GM12878 (cell line): ENCODE results near the gene GRIK1. TPM values are rescaled to one million over a fixed set of nuclear protein-coding genes. Genes with fewer than 3 reads are reported as not detected.

Experiments used
- ATAC-seq: fragments of 200-7000 bp; cut with Tn5 transposase; 3 replicates; pipeline ENCODE4 v1.9.1; 2020; ENCODE audit warnings: mild to moderate bottlenecking, moderate library complexity
- BruUV-seq: library from RNA; stranded (reverse); fragments of 400-500 nt; replicated peaks from 2 replicates; lab custom pipeline; 2021; lab: Mats Ljungman, UMichigan
- CTCF ChIA-PET: fragments of 300-600 bp; sonication (Branson Sonifier 250); formaldehyde crosslinking; extraction: SDS; loops from one replicate; lab custom pipeline; 2021; ENCODE audit warnings: inconsistent platforms; lab: Yijun Ruan, JAX
- POLR2A ChIA-PET: fragments of 350-600 bp; formaldehyde crosslinking; extraction: SDS; loops from one replicate; lab custom pipeline; 2021; ENCODE audit warnings: inconsistent platforms; lab: Charles Lee
- RAD21 ChIA-PET: fragments of 300-600 bp; sonication (Branson Sonifier 250); formaldehyde crosslinking; loops from one replicate; lab custom pipeline; 2023; ENCODE audit warnings: antibody characterized with exemption; ENCODE audit not compliant: unreplicated experiment; lab: Charles Lee
- SMC1A ChIA-PET: fragments of 300-600 bp; sonication (Branson Sonifier 250); formaldehyde crosslinking; loops from one replicate; lab custom pipeline; 2023; ENCODE audit not compliant: unreplicated experiment, uncharacterized antibody; lab: Charles Lee
- DNase-seq: peaks from one replicate; pipeline ENCODE4 v3.0.0-alpha.2; 2011; ENCODE audit warnings: low read depth, low spot score
- FAIRE-seq: peaks from 3 replicates; lab custom pipeline; 2011; peaks lifted over from hg19 to GRCh38; lab: Jason Lieb, UNC
- H2AFZ ChIP-seq: 2 replicates; pipeline ENCODE4 v1.6.0; 2011; ENCODE audit warnings: low read depth, low read length, control low read depth; ENCODE audit not compliant: control insufficient read depth
- H3K27ac ChIP-seq: 2 replicates; pipeline ENCODE4 v1.5.1; 2011; ENCODE audit warnings: control low read depth; ENCODE audit not compliant: control insufficient read depth, insufficient read depth
- H3K27me3 ChIP-seq, 2 experiments: replicated peaks in 1 of 2; 2 replicates each; pipeline versions ENCODE4 v1.6.0 to v1.6.1; 2011; ENCODE audit warnings: low read length in 1 of 2; ENCODE audit not compliant: control insufficient read depth in 2 of 2, insufficient read depth in 2 of 2
- H3K36me3 ChIP-seq, 2 experiments: 2 replicates each; pipeline ENCODE4 v1.5.1; 2011; ENCODE audit warnings: low read length in 1 of 2; ENCODE audit not compliant: control insufficient read depth in 2 of 2, insufficient read depth in 2 of 2
- H3K4me1 ChIP-seq: 2 replicates; pipeline ENCODE4 v1.6.1; 2011; ENCODE audit warnings: mild to moderate bottlenecking, low read length, moderate library complexity, mixed read lengths; ENCODE audit not compliant: control insufficient read depth, insufficient read depth
- H3K4me2 ChIP-seq: 2 replicates; pipeline ENCODE4 v1.6.0; 2011; ENCODE audit warnings: control low read depth; ENCODE audit not compliant: control insufficient read depth, insufficient read depth
- H3K4me3 ChIP-seq: fragments of 200-600 bp; sonication (generic); 2 replicates; pipeline ENCODE4 v1.5.1; 2016
- H3K79me2 ChIP-seq: 2 replicates; pipeline ENCODE4 v1.6.0; 2011; ENCODE audit warnings: low read length; ENCODE audit not compliant: control insufficient read depth, insufficient read depth
- H3K9ac ChIP-seq: 2 replicates; pipeline ENCODE4 v1.8.0; 2011; ENCODE audit warnings: low read length, control low read depth, mixed read lengths; ENCODE audit not compliant: control insufficient read depth, insufficient read depth
- H3K9me3 ChIP-seq: replicated peaks from 3 replicates; pipeline ENCODE4 v1.5.1; 2011; ENCODE audit warnings: mild to moderate bottlenecking, low read length; ENCODE audit not compliant: control insufficient read depth, insufficient read depth
- H4K20me1 ChIP-seq: 2 replicates; pipeline ENCODE4 v1.6.0; 2011; ENCODE audit not compliant: control insufficient read depth, insufficient read depth
- ATF7 ChIP-seq: fragments of 450-650 bp; IDR thresholded peaks from 2 replicates; pipeline ENCODE4 v1.6.1; 2016; ENCODE audit warnings: low read depth, mild to moderate bottlenecking
- BACH1 ChIP-seq: fragments of 450-650 bp; IDR thresholded peaks from 2 replicates; pipeline ENCODE4 v1.6.1; 2017; ENCODE audit warnings: mild to moderate bottlenecking, borderline replicate concordance
- EED ChIP-seq: sonication (generic); IDR thresholded peaks from 2 replicates; pipeline ENCODE4 v1.6.1; 2016; ENCODE audit warnings: antibody characterized with exemption, low read depth
- GATAD2B ChIP-seq: fragments of 450-650 bp; conservative IDR thresholded peaks from 2 replicates; pipeline ENCODE4 v1.6.1; 2017; ENCODE audit warnings: low read depth, mild to moderate bottlenecking, moderate library complexity
- KAT2A ChIP-seq: conservative IDR thresholded peaks from 2 replicates; pipeline ENCODE4 v1.6.1; 2011; ENCODE audit warnings: low read depth, low read length; ENCODE audit not compliant: control insufficient read depth
- NFYB ChIP-seq: IDR thresholded peaks from 2 replicates; pipeline ENCODE4 v1.6.1; 2011; ENCODE audit warnings: low read depth, mild to moderate bottlenecking, low read length, improper control_type of control experiment, moderate library complexity; ENCODE audit not compliant: insufficient read depth
- NR2F1 ChIP-seq: fragments of 450-650 bp; conservative IDR thresholded peaks from 2 replicates; pipeline ENCODE4 v1.6.1; 2017; ENCODE audit warnings: mild to moderate bottlenecking
- PAX8 ChIP-seq: fragments of 450-650 bp; IDR thresholded peaks from 2 replicates; pipeline ENCODE4 v1.6.1; 2017; ENCODE audit warnings: mild to moderate bottlenecking, moderate library complexity
- RELA ChIP-seq: fragments of 450-650 bp; IDR thresholded peaks from 2 replicates; pipeline ENCODE4 v1.8.0; 2014; ENCODE audit warnings: borderline replicate concordance; ENCODE audit not compliant: partially characterized antibody
- SMC3 ChIP-seq: IDR thresholded peaks from 2 replicates; pipeline ENCODE4 v1.6.1; 2011; ENCODE audit warnings: low read length, improper control_type of control experiment, borderline replicate concordance
- TAF1 ChIP-seq: IDR thresholded peaks from 2 replicates; pipeline ENCODE4 v1.6.1; 2011; ENCODE audit warnings: mild to moderate bottlenecking, low read depth, low read length, borderline replicate concordance
- YY1 ChIP-seq: IDR thresholded peaks from 2 replicates; pipeline ENCODE4 v1.6.1; 2011; ENCODE audit warnings: low read depth, mild to moderate bottlenecking, low read length
- ZNF207 ChIP-seq: fragments of 450-650 bp; IDR thresholded peaks from 2 replicates; pipeline ENCODE4 v1.6.1; 2014; ENCODE audit warnings: antibody characterized with exemption, mild to moderate bottlenecking, borderline replicate concordance
- WGBS: methylation state at CpG from one replicate; pipeline ENCODE4 v1.1.6; 2016; ENCODE audit warnings: low lambda C conversion rate; ENCODE audit not compliant: insufficient replicate concordance, insufficient coverage; ENCODE audit errors: missing lambda C conversion rate; 5-methylcytosine and 5-hydroxymethylcytosine counted together
- in situ Hi-C: fragments of 300-500 bp; cut with MboI; formaldehyde crosslinking; loops from 9 replicates; pipeline ENCODE4 v1.14.3; 2018; ENCODE audit warnings: mixed read lengths
- intact Hi-C: fragments of 100-400 bp; cut with micrococcal nuclease; formaldehyde crosslinking; loops from one replicate; pipeline ENCODE4 v1.14.2; 2022; ENCODE audit not compliant: unreplicated experiment
- polyA plus RNA-seq, 11 experiments: library from polyadenylated mRNA; depleted of rRNA in 4 of 11; unstranded in 6 of 11; stranded (reverse) in 5 of 11; fragments of >200 nt; fragmentation: Nextera tagmentation in 4 of 11; fragmentation: Illumina TruSeq in 1 of 11; extraction: Ambion mirVana in 4 of 11; extraction: Trizol in 1 of 11; gene quantifications; 1 replicate in 1 of 11; 2 replicates in 10 of 11; pipeline versions ENCODE4 v1.2.1 to v1.2.3, GENCODE V29; 2011 to 2016; ENCODE audit warnings: inconsistent platforms in 2 of 11, missing spikeins in 2 of 11, low read depth in 1 of 11
- total RNA-seq, 4 experiments: library from RNA; depleted of rRNA in 3 of 4; stranded (reverse); fragments of >200 nt in 3 of 4; fragmentation: Illumina TruSeq in 1 of 4; extraction: Trizol in 1 of 4; gene quantifications; 2 replicates each; pipeline versions ENCODE4 v1.2.1 to v1.2.3, GENCODE V29; 2013 to 2021

The GRIK1 gene
- total and polyA plus RNA-seq, 10 of the 15 experiments (the other 5 are each of a cell fraction or from before 2014, with no cell fraction given), result 0.05 to 0.13 (median 0.09) TPM; not detected in 7

- no peaks in the 10 kb centered on the region for H3K4me1 ChIP-seq
- ChIA-PET RAD21 (no interaction called here), POLR2A (no interaction called here), CTCF (no interaction called here), SMC1A (interaction anchor here (1.0 kb wide), 1 partner anchor 13 kb away, joined by 3 read pairs; no protein-coding TSS in a partner anchor)
- no peak overlapping the region for H3K4me2 ChIP-seq
- H4K20me1 ChIP-seq, result no peaks in the 10 kb centered on the region
- H3K27ac ChIP-seq, result no peak overlapping the region
- intact Hi-C loops, result no loop called here
- no peaks in the 10 kb centered on the region for H3K36me3 ChIP-seq
- in situ Hi-C loops, result no loop called here
- no peak overlapping the region for H3K9ac ChIP-seq
- no peaks in the 10 kb centered on the region for H3K27me3 ChIP-seq
- no peak for FAIRE-seq
- H3K9me3 ChIP-seq, result no peaks in the 10 kb centered on the region
- H3K79me2 ChIP-seq, result no peaks in the 10 kb centered on the region
- TF ChIP-seq EED (no peak), NFYB (no peak), RELA (no peak), ZNF207 (no peak), TAF1 (no peak), GATAD2B (no peak), SMC3 (no peak), YY1 (no peak), NR2F1 (no peak)
- TF ChIP-seq, all 136 proteins: peak for 0
- no peak overlapping the region for H3K4me3 ChIP-seq
- no TSS peak for BruUV-seq
- ATAC-seq (no peak), DNase-seq (no peak)
- no peak overlapping the region for H2AFZ ChIP-seq
- 39% methylated on average over 3 of the region's 3 CpGs for WGBS
Measured at GRCh38 chr21:29797155-29797554, 142.6 kb downstream of the GRIK1 start.

GRCh38 chr21:29793712-29794111, 146.1 kb downstream of the GRIK1 start:
- BruUV-seq, result no TSS peak
- Histone ChIP-seq H3K27me3 (no peaks in the 10 kb centered on the region), H3K4me3 (no peak overlapping the region), H3K4me1 (no peaks in the 10 kb centered on the region), H3K4me2 (no peak overlapping the region), H3K79me2 (no peaks in the 10 kb centered on the region), H3K27ac (no peak overlapping the region), H2AFZ (no peak overlapping the region), H3K9ac (no peak overlapping the region), H4K20me1 (no peaks in the 10 kb centered on the region), H3K36me3 (no peaks in the 10 kb centered on the region), H3K9me3 (no peaks in the 10 kb centered on the region)
- intact Hi-C loops (no loop called here), in situ Hi-C loops (no loop called here)
- DNase-seq (no peak), ATAC-seq (no peak), FAIRE-seq (no peak)
- ChIA-PET CTCF (interaction anchor here (1.5 kb wide), 1 partner anchor 55 kb away, joined by 3 read pairs; no protein-coding TSS in a partner anchor), RAD21 (no interaction called here), SMC1A (interaction anchor here (0.7 kb wide), 1 partner anchor 10 kb away, joined by 3 read pairs; no protein-coding TSS in a partner anchor), POLR2A (no interaction called here)
- WGBS, result 9% methylated on average over 4 of the region's 4 CpGs
- TF ChIP-seq PAX8, result no peak
- TF ChIP-seq KAT2A, result no peak
- no peak for TF ChIP-seq ATF7
- TF ChIP-seq BACH1, result no peak
